K562 (cell line): ENCODE results near the gene HLA-DMB. TPM values are rescaled to one million over a fixed set of nuclear protein-coding genes. Genes with fewer than 3 reads are reported as not detected.

Source experiments
- ATF1 ChIP-seq, 2 experiments: fragments of 450-650 bp in 1 of 2; IDR thresholded peaks; 2 replicates each; pipeline ENCODE4 v1.6.1; 2016; ENCODE audit warnings: missing compliant biosample characterization in 1 of 2, missing genetic modification characterization in 1 of 2
- HES1 ChIP-seq: fragments of 450-650 bp; IDR thresholded peaks from 2 replicates; pipeline ENCODE4 v1.6.1; 2016; ENCODE audit warnings: low read depth, mild to moderate bottlenecking, moderate library complexity
- LARP7 ChIP-seq: fragments of 450-650 bp; IDR thresholded peaks from 2 replicates; pipeline ENCODE4 v1.6.1; 2016
- LEF1 ChIP-seq: fragments of 450-650 bp; IDR thresholded peaks from 2 replicates; pipeline ENCODE4 v1.6.1; 2016; ENCODE audit warnings: mild to moderate bottlenecking
- MCM3 ChIP-seq: fragments of 450-650 bp; IDR thresholded peaks from 2 replicates; pipeline ENCODE4 v1.6.1; 2016
- NR1H2 ChIP-seq: sonication (generic); formaldehyde crosslinking; IDR thresholded peaks from 2 replicates; pipeline ENCODE4 v1.4.0; 2020; ENCODE audit warnings: mild to moderate bottlenecking, missing genetic modification reagents
- PREB ChIP-seq: sonication (generic); formaldehyde crosslinking; IDR thresholded peaks from 2 replicates; pipeline ENCODE4 v1.8.1; 2023; ENCODE audit warnings: mild to moderate bottlenecking, missing genetic modification reagents
- RBM15 ChIP-seq: fragments of 200-400 bp; formaldehyde crosslinking; IDR thresholded peaks from 2 replicates; pipeline ENCODE4 v1.6.1; 2018; ENCODE audit warnings: mild to moderate bottlenecking, low read length, moderate library complexity; ENCODE audit not compliant: insufficient read depth
- SRSF9 ChIP-seq: fragments of 200-400 bp; formaldehyde crosslinking; IDR thresholded peaks from 2 replicates; pipeline ENCODE4 v1.6.1; 2017; ENCODE audit warnings: low read depth, low read length, borderline replicate concordance
- TCFL5 ChIP-seq: fragments of 250-450 bp; sonication (Bioruptor Pico); conservative IDR thresholded peaks from 2 replicates; pipeline ENCODE4 v1.6.1; 2021; ENCODE audit warnings: mild to moderate bottlenecking, moderate library complexity, matching md5 sums
- TGIF2 ChIP-seq: sonication (generic); formaldehyde crosslinking; IDR thresholded peaks from 2 replicates; pipeline ENCODE4 v1.8.1; 2022; ENCODE audit warnings: mild to moderate bottlenecking, missing genetic modification reagents, moderate library complexity
- ZBTB8A ChIP-seq: fragments of 450-650 bp; IDR thresholded peaks from 2 replicates; pipeline ENCODE4 v1.6.1; 2018; ENCODE audit warnings: mild to moderate bottlenecking, moderate library complexity; ENCODE audit not compliant: partially characterized antibody
- ZNF174 ChIP-seq: fragments of 250-450 bp; sonication (Bioruptor Pico); IDR thresholded peaks from 2 replicates; pipeline ENCODE4 v1.4.0; 2020; ENCODE audit warnings: mild to moderate bottlenecking
- polyA plus RNA-seq, 8 experiments: library from polyadenylated mRNA; depleted of rRNA in 4 of 8; stranded (reverse) in 5 of 8; unstranded in 3 of 8; fragments of >200 nt; fragmentation: Nextera tagmentation in 2 of 8; fragmentation: Illumina TruSeq in 1 of 8; extraction: Ambion mirVana in 2 of 8; extraction: Trizol in 1 of 8; gene quantifications; 2 replicates each; pipeline versions ENCODE4 v1.2.1 to v1.2.3, GENCODE V29; 2011 to 2014; ENCODE audit warnings: inconsistent platforms in 1 of 8, missing spikeins in 1 of 8
- total RNA-seq, 7 experiments: library from RNA; depleted of rRNA in 6 of 7; stranded (reverse); fragments of >200 nt in 6 of 7; fragmentation: Illumina TruSeq in 2 of 7; extraction: Trizol in 2 of 7; gene quantifications; 2 replicates each; pipeline versions ENCODE4 v1.2.1 to v1.2.3, GENCODE V29; 2011 to 2021; ENCODE audit warnings: low replicate concordance in 1 of 7
- TF ChIP-seq, protein P1 (sequence below): fragments of 250-450 bp; sonication (Bioruptor Pico); IDR thresholded peaks from 2 replicates; pipeline ENCODE4 v1.4.0; 2020; ENCODE audit warnings: mild to moderate bottlenecking, moderate library complexity, borderline replicate concordance
- TF ChIP-seq, protein P2 (sequence below): sonication (generic); formaldehyde crosslinking; IDR thresholded peaks from 2 replicates; pipeline ENCODE4 v1.8.0; 2022; ENCODE audit warnings: missing genetic modification reagents, mild to moderate bottlenecking, borderline replicate concordance
- TF ChIP-seq, protein P3 (sequence below), 2 experiments: fragments of 450-650 bp; conservative IDR thresholded peaks; 2 replicates each; pipeline ENCODE4 v1.6.1; 2017; ENCODE audit warnings: mild to moderate bottlenecking in 2 of 2, moderate library complexity in 2 of 2

The HLA-DMB gene
- total and polyA plus RNA-seq, 9 of the 15 experiments (the other 6 are each of a cell fraction or from before 2014, with no cell fraction given): 0.38 TPM; not detected in 8

GRCh38 chr6:32952817-32953739, 12.2 kb upstream of the HLA-DMB start, which contains the start of gene HLA-DMA (continued):
- TF ChIP-seq, protein P1, sequence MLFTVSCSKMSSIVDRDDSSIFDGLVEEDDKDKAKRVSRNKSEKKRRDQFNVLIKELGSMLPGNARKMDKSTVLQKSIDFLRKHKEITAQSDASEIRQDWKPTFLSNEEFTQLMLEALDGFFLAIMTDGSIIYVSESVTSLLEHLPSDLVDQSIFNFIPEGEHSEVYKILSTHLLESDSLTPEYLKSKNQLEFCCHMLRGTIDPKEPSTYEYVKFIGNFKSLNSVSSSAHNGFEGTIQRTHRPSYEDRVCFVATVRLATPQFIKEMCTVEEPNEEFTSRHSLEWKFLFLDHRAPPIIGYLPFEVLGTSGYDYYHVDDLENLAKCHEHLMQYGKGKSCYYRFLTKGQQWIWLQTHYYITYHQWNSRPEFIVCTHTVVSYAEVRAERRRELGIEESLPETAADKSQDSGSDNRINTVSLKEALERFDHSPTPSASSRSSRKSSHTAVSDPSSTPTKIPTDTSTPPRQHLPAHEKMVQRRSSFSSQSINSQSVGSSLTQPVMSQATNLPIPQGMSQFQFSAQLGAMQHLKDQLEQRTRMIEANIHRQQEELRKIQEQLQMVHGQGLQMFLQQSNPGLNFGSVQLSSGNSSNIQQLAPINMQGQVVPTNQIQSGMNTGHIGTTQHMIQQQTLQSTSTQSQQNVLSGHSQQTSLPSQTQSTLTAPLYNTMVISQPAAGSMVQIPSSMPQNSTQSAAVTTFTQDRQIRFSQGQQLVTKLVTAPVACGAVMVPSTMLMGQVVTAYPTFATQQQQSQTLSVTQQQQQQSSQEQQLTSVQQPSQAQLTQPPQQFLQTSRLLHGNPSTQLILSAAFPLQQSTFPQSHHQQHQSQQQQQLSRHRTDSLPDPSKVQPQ (CRISPR knock-in tag): no peak
- TF ChIP-seq, protein P2, sequence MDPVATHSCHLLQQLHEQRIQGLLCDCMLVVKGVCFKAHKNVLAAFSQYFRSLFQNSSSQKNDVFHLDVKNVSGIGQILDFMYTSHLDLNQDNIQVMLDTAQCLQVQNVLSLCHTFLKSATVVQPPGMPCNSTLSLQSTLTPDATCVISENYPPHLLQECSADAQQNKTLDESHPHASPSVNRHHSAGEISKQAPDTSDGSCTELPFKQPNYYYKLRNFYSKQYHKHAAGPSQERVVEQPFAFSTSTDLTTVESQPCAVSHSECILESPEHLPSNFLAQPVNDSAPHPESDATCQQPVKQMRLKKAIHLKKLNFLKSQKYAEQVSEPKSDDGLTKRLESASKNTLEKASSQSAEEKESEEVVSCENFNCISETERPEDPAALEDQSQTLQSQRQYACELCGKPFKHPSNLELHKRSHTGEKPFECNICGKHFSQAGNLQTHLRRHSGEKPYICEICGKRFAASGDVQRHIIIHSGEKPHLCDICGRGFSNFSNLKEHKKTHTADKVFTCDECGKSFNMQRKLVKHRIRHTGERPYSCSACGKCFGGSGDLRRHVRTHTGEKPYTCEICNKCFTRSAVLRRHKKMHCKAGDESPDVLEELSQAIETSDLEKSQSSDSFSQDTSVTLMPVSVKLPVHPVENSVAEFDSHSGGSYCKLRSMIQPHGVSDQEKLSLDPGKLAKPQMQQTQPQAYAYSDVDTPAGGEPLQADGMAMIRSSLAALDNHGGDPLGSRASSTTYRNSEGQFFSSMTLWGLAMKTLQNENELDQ: no peak
- TF ChIP-seq ZNF174 (CRISPR knock-in tag) (no peak), HES1 (no peak), NR1H2 (CRISPR knock-in tag) (no peak), ZBTB8A (no peak), LEF1 (no peak), LARP7 (no peak), PREB (CRISPR knock-in tag) (no peak), MCM3 (no peak), TGIF2 (CRISPR knock-in tag) (no peak), ATF1 (CRISPR knock-in tag; IDR thresholded peaks at IDR 0.05) (no peak), ATF1 (tag; IDR thresholded peaks at IDR 0.05) (peak; percentile 92), TCFL5 (CRISPR knock-in tag) (no peak), RBM15 (no peak), SRSF9 (no peak)
- TF ChIP-seq, protein P3, sequence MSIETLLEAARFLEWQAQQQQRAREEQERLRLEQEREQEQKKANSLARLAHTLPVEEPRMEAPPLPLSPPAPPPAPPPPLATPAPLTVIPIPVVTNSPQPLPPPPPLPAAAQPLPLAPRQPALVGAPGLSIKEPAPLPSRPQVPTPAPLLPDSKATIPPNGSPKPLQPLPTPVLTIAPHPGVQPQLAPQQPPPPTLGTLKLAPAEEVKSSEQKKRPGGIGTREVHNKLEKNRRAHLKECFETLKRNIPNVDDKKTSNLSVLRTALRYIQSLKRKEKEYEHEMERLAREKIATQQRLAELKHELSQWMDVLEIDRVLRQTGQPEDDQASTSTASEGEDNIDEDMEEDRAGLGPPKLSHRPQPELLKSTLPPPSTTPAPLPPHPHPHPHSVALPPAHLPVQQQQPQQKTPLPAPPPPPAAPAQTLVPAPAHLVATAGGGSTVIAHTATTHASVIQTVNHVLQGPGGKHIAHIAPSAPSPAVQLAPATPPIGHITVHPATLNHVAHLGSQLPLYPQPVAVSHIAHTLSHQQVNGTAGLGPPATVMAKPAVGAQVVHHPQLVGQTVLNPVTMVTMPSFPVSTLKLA (conservative IDR thresholded peaks at IDR 0.05): no peak
